Measurements from ENCODE around the gene RAN. TPM values are rescaled to one million over a fixed set of nuclear protein-coding genes. Genes with fewer than 3 reads are reported as not detected.
"Not testable (repeated sequence)": the region's sequence is repeated elsewhere in the genome, so short reads cannot be mapped to it uniquely, and the experiment has no call there.

RAN gene
- total RNA-seq, 1 experiment from 2014 or later, result 1,013 TPM

DNA sequence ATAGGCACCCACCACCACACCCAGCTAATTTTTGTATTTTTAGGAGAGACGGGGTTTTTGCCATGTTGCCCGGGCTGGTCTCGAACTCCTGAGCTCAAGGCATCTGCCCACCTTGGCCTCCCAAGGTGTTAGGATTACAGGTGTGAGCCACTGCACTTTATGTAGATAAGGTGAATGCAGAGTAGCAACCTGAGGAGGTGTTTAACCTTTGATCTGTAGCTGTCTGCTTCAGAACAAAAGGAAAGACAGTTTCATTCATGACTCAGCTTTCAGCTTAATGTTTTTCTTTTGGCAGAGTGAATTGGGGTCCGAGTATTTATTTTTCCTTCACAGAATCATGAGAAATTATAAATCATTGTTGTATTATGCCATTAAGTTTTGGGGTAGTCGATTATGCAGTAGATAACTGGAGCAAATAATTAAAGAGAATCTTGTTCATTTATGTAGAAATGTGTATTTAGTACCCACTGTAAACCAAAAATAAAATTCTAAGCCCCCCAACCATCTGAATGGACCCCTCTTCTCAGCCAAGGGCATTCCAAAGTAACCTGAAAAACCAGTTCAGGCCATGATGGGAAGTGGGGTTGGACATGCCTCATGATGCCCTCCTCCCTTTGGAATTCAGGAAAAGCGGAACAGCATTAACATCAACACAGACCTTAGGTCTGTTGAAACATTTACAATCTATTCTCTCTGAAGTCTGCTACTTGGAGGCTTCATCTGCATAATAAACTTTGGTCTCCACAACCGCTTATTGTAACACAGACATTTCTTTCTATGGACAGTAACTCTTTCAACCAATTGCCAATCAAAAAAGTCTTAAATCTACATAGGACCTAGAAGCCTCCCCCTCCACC, 22.1 kb upstream of the RAN start:
- DNase-seq (ENCODE audit: low read depth), result no peak

DNA sequence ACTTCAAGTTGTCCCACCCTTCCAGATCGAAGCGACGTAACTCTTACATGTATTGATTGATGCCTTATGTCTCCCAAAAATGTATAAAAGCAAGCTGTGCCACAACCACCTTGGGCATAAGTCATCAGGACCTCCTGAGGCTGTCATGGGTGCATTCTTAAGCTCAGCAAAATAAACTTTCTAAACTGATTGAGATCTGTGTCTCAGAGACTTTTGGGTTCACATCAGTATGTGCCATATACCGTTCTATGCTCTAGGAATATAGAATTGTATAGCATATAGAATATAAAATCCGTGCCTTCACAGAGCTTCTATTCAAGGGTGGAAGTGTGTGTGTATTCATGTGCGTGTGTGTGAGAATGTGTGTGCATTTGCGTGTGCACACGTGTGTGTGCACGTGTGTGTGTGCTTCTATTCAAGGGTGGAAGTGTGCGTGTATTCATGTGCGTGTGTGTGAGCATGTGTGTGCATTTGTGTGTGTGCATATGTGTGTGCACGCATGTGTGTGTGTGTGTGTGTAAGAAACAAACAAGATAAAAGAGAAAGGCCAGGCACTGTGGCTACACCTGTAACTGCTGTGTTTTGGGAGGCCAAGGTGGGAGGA, 21.3 kb upstream of the RAN start:
- no peak for DNase-seq (ENCODE audit: low read depth)

DNA sequence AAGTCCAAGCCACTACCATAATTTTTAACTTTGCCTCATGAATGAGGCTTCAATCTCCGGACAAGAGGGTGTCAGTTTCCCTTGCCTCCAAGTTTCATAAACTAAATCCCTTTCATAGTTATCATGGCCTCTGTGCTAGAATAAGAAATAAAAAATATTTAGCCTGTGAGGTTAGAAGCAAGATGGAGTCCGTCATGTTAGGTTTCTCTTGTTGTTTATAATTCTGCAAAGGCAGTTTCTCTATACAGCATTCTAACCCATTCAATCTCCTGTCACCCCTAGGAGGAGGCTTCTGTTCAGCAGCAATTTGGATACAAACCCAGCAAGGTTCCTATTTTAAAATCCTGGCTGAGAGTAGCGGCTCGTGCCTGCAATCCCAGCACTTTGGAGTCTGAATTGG, 15.8 kb upstream of the RAN start:
- no peak for DNase-seq (ENCODE audit: low read depth)

DNA sequence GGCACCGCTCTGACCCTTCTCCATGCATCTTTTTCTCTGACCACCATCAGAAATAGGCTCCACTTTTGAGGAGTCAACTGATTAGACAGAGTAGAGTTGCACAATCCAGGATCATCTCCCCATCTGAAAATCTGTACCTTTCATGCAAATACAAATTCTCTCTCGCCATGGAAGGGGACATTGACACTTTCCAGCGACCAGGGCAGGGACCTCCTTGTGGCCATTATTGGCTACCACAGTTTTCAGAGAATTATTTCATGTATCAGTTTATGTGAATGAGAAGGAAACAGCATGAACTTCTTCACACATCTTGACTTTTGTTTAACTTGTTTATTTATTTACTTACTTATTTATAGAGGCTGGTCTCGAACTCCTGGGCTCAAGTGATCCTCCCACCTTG, 13.8 kb upstream of the RAN start:
- no peak for DNase-seq (ENCODE audit: low read depth)

DNA sequence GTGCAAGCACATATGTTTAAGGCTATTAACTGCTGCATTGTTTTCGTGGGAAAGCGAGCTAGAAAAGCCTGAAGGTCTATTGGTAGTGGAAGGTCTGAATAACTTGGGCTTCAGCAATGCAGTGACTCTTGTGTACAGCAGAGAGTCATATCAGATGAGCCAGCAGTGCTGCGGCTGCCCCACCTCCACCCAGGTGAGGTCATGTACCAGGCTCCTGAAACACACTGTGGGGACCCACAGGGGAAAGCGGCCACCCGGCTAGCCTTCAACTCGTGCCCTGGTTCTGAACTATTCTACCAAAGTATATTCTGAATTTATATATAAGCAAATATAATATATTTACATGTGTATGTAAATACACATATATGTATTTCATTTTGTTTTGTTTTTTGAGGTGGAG, 12.7 kb upstream of the RAN start:
- DNase-seq (ENCODE audit: low read depth), result no peak

DNA sequence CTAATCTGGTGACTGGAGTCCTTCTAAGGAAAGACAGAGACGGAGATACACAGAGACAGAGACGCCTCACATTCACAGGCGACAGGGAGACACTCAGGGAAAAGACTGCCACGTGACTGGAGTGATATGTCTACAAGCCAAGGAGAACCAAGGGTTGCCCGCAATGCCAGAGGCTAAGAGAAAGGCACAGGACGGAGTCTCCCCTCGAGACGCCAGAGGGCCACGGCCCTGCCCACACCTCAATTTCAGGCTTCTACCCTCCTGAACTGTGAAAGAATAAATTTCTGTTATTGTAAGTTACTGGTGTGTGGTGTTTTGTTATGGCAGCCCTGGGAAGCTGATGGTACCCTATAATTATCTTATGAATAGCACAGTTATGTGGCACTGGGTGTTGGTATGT, 11.6 kb upstream of the RAN start:
- no peak for DNase-seq (ENCODE audit: low read depth)

DNA sequence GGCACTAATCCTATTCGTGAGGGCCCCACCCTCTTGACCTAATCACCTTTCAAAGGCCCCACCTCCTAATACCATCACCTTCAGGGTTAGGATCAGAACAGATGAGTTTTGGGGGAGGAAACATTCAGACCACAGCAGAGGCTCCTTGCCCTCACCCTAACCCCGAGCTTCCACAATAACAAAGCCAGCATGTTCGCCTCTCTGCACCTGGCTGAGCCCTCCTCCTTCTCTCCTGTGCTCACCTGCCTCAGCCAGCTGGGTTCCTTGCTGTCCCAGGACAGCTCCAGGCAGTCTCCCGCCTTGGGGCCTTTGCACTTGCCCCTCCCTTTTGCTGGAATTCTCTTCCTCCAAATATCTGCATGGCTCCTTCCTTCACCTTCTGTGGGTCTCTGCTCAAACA, 9.7 kb upstream of the RAN start:
- no peak for DNase-seq (ENCODE audit: low read depth)

DNA sequence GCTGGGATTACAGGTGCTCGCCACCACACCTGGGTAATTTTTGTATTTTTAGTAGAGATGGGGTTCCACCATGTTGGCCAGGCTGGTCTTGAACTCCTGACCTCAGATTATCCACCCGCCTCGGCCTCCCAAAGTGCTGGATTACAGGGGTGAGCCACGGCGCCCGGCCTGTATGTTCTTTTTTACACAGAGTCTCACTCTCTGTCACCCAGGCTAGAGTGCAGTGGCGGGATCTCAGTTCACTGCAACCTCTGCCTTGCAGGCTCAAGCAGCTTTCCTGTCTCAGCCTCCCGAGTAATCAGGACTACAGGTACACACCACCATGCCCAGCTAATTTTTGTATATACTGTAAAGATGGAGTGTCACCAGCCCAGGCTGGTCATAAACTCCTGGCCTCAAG, 9.1 kb upstream of the RAN start:
- not testable (repeated sequence) for DNase-seq (ENCODE audit: low read depth)

DNA sequence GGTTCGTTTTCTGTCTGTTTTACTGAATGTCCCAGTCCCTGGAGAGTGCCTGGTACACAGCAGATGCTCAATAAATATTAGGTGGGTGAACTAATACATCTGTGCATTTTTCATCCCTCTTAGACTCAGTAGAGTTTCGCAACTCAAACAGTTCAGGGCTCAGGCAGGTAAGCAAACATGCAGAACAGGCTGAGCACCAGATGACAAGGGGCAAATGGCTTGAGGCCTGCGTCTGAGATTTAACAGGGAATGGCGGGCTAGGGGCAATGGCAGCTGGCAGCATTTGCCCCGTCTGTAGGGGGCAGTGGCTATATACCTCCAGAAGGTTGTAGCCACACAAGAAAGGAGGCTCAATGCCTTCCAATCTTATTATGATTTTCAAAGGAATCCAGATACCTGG, 8.6 kb upstream of the RAN start:
- no peak for DNase-seq (ENCODE audit: low read depth)

DNA sequence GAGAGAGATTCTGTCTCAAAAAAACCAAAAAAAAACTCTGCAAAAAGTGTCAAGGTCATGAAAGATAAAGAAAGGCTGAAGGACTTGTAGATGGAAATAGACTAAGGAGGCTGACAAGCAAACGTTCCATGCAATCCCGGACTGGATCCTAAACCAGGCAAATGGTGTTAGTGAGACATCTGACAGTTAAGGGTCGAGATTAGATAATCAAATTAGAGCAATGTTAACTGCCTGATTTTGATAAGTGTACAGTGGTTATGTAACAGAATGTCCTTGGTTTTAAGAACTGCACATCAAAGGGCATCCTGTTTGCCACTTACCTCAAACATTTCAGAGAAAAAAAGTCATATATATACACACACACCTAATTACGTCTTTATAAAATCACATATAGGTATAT, 3.5 kb upstream of the RAN start:
- DNase-seq (ENCODE audit: low read depth), result no peak

DNA sequence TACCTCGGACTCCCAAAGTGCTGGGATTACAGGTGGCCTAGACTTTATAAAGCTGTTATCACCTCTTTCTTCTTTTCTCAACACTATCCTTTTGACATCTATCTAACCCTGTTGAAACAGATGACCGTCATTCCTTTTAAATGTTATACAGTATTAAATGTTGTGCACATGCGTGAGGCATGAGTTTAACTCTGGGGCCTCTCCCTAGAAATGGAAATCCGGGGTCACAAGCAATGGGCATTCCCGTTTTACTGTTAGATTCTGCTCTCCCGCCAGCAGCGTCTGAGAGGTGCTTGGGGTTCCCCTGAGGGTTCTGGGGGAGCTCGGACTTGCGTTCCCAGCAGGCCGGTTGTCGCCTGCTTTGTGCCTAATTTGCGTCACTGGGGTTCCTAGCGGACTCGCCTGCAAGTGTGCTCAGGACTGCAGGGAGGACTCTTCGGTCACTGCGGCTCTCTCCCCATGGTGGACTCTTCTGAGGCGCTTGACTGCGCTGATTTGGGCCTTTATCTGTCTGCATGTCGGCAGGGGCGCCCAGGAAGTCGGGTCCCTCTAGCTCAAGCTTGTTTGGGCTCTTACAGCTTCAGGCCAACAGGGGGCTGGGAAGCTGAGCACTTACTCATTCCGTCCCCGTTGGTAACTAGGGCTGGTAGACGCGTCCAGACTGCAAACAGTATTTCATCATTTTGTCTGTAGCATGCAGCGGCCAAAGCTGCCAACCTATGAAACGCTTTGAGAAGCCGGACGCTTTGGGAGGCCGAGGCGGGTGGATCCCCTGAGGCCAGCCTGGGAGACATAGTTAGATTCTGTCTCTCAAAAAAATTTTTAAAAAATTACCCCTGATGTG, 1.2 kb upstream of the RAN start:
- peak; percentile 83 for DNase-seq (ENCODE audit: low read depth)

DNA sequence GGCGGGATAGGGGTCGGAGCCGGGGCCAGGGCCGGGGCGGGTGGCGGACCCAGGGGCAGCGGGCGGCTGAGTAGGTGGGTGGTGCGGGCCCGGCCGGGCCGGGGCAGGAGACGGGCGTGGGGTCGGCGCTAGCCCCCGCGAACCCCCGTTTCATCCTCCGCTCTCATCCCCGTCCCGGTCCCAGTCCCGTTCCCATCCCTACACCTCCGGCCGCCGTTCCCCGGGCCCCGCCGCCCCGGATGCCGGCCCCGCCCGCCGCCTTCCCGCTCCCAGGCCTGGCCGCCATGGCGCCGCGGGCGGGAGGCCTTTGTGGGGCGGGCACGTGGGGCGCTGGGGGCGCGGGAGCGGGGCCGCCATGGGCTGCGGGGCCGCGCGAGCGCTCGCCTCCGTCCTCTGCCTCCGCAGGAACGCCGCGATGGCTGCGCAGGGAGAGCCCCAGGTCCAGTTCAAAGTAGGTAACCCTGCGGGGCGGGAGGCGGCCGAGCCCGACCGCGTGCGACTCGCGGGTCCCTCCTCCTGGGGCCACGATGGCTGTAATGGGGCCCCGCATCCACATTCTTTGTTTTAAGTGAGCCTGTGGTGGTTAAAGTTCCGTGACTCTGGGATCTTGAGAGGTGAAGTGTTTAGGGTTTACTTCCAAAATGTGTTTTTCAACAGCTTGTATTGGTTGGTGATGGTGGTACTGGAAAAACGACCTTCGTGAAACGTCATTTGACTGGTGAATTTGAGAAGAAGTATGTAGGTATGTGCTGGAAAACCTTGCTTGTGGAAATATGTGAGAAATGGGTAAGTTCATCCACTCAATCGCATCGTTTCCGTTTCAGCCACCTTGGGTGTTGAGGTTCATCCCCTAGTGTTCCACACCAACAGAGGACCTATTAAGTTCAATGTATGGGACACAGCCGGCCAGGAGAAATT, 572 bp downstream of the RAN start:
- peak; percentile 47 for DNase-seq (ENCODE audit: low read depth)

DNA sequence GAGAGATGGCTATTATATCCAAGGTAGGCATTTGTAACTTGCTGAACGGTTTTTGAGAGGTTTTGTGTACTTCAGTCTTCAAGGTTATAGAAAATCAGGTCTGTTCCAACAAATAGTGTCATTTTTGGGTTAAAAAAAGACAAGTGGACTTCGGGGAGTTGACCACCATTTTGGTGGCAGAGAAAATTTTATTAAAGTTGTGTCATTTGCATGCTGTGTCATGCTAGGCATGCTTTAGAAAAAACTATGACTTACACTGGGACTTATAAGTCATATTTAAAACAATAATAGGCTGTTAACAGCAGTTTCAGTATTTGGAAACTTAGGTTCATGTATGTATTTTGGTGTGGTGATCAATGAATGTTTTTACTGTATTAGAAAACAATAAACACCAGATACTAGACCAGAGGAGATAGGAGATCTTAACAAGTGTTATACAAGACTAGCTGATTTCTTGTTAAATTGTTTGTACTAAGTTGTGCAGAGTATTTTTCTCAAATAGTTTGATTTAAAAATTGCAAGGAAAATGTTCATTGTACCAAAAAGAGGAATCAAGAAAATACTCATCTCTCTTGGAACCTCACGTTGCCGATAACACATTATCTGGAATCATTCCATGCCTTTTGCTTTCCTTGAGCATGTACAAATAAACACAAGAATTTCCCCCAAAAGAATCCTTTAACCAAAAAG, 1.4 kb downstream of the RAN start:
- DNase-seq (ENCODE audit: low read depth), result no peak

DNA sequence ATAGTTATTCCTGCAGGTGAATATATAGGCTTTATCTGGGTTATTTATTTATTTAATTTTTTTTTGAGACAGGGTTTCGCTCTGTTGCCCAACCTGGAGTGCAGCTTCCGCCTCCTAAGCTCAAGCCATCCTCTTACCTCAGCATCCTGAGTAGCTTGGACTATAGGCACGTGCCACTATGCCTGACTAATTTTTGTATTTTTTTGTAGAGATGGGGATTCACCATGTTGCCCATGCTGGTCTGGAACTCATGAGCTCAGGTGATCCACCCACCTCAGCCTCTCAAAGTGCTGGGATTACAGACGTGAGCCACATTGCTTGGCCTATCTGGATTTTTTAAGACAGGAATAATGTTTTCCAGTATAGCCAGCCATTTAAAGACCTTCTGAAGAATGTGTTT, 2.0 kb downstream of the RAN start:
- no peak for DNase-seq (ENCODE audit: low read depth)

DNA sequence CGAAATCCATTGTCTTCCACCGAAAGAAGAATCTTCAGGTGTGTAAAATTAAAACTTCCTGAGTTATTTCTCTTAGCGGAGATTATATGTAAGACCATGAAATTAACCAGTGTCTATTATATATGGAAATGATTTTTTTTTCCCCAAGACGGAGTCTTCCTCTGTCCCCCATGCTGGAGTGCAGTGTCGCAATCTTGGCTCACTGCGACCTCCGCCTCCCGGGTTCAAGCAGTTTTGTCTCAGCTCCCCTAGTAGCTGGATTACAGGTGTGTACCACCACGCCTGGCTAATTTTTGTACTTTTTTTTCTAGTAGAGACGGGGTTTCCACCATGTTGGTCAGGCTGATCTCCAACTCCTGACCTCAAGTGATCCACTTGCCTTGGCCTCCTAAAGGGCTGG, 2.8 kb downstream of the RAN start:
- no peak for DNase-seq (ENCODE audit: low read depth)

DNA sequence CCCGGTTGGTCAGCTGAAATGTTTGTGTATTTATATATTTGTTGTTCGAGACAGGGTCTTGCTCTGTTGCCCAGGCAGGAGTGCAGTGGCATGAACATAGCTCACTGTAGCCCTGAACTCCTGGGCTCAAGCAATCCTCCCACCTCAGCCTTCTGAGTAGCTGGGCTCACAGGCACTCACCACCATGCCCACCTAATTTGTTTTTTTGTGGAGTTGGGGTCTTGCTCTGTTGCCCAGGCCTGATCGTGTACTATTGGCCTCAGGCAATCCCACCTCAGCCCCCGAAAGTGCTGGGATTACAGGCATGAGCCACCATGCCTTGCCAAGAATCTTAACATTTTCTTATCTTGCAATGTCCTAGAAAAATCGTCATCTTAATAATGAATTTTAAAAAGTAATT, 3.3 kb downstream of the RAN start:
- DNase-seq (ENCODE audit: low read depth), result no peak

DNA sequence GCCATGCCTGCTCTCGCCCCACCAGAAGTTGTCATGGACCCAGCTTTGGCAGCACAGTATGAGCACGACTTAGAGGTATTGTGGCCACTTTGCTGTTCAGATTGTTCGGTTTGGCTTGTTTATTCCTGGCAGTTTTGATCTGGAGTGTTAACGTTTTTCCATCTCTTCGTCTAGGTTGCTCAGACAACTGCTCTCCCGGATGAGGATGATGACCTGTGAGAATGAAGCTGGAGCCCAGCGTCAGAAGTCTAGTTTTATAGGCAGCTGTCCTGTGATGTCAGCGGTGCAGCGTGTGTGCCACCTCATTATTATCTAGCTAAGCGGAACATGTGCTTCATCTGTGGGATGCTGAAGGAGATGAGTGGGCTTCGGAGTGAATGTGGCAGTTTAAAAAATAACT, 3.8 kb downstream of the RAN start:
- DNase-seq (ENCODE audit: low read depth), result not testable (repeated sequence)

DNA sequence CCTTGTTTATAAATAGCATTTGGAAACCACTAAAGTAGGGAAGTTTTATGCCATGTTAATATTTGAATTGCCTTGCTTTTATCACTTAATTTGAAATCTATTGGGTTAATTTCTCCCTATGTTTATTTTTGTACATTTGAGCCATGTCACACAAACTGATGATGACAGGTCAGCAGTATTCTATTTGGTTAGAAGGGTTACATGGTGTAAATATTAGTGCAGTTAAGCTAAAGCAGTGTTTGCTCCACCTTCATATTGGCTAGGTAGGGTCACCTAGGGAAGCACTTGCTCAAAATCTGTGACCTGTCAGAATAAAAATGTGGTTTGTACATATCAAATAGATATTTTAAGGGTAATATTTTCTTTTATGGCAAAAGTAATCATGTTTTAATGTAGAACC, 4.4 kb downstream of the RAN start:
- no peak for DNase-seq (ENCODE audit: low read depth)

DNA sequence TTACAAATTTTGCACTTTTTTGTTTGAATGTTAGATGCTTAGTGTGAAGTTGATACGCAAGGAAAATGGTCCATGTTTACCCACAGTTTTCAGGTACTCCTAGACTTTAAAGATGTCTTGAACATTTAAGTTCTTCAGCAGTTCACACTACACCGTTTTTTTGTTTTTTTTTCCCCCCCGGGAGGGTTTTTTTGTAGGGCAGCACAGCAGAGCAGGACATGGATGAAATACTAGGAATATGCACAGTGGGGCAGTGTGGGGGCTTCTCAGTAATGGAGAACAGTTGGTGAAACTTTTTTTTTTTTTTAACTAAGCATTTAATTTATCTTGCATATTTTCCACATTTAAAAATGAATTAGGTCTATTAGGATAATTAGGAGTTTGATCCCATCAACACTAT, 4.9 kb downstream of the RAN start:
- DNase-seq (ENCODE audit: low read depth), result no peak

DNA sequence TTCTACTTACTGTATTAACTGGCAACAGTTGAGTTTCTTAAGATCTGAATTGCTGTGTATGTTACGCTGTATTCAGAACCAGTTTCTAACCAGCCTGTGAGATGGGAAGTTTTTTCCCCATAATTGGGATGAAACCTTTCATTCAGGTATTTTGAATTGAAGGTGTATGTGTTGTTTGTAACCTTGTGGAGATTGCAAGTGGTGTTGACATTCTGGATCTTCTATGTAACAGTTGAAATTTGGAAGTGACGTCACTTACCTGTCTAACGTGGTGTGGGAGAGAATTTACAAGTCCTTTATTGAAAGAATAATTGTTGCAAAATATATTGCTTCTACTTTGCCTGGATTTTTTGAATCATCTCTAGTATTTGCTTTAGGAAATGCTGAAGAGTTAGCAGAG, 5.5 kb downstream of the RAN start:
- DNase-seq (ENCODE audit: low read depth), result no peak
